CD4-positive, alpha-beta T cell treated with Interleukin-4 for 4 hours (primary cell): ENCODE results near the gene RSRC1.
"Not testable (repeated sequence)": the region's sequence is repeated elsewhere in the genome, so short reads cannot be mapped to it uniquely, and the experiment has no call there.

ENCODE experiments used
- DNase-seq: peaks from one replicate; pipeline ENCODE4 v3.0.0-alpha.2; 2020

Gene RSRC1

GRCh38 chr3:158244274-158244673 is 134.4 kb downstream of the RSRC1 start:
- no peak for DNase-seq

- no peak for DNase-seq
These were observed 137.4 kb downstream of the RSRC1 start for GRCh38 chr3:158247288-158247687.

- DNase-seq: no peak
These were observed 138.4 kb downstream of the RSRC1 start for GRCh38 chr3:158248261-158248660.

- DNase-seq: no peak
These were observed 139.3 kb downstream of the RSRC1 start for GRCh38 chr3:158249183-158249582.

- no peak for DNase-seq
These were observed 148.7 kb downstream of the RSRC1 start for GRCh38 chr3:158258619-158259018.

- no peak for DNase-seq
These were observed 150.5 kb downstream of the RSRC1 start for GRCh38 chr3:158260392-158260791.

GRCh38 chr3:158261371-158261991 is 151.6 kb downstream of the RSRC1 start:
- no peak for DNase-seq

GRCh38 chr3:158264894-158265293 is 155.0 kb downstream of the RSRC1 start:
- DNase-seq: no peak

DNA sequence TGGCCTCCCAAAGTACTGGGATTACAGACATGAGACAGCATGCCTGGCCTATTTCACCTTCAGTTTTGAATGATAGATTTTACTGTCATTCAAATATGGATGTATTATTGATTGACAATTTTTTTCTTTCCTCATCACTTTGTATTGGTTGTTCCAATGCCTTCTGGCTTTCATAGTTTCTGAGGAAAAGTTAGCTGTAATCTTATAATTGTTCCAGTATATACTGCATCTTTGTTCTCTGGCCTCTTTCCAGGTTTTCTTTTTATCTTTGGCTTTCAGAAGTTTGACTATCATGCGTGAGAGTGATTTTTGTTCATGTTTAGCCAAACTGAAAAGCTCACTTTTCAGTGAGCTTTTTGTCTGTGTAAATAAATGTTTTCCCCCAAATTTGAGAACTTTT is 157.1 kb downstream of the RSRC1 start:
- DNase-seq: no peak

DNA sequence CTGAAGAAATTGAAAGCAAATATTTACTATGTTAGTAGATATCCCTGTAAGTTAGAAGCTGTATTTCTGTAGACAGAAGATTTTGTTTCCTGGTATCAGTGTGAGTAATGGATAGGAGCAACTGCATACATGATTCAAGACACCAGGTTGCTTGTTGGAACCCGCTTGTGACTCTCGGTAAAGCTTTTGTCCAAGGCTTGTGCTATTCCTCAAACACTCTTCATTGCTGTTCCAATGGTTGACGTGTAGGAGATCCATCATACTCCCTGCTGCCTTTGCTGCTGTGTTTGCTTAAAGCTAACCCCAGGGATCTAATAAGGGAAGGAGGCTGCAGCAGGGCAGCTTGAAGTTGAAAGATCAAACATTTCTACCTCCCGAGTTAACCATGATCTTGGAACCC is 160.1 kb downstream of the RSRC1 start:
- no peak for DNase-seq

- no peak for DNase-seq
These were observed 162.2 kb downstream of the RSRC1 start for GRCh38 chr3:158272081-158272480.

GRCh38 chr3:158273656-158274055 is 163.8 kb downstream of the RSRC1 start:
- no peak for DNase-seq

DNA sequence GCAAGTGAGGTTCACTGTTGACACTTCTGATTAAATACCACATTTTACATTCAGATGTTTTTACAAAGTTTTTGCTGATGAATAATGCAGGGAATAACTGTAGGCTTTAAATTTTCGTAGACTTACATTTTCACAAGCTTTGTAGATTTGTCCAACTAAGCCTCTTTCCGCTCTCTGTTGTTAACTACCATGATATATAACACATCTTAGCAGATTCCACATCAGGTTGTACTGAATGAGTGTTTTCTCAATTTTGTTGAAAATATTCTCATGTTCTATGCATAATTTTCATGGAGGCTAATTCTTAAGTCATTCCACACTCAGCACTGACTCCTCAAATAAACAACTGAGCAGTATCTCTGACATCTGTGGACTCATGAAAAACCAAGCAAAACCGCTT is 168.3 kb downstream of the RSRC1 start:
- DNase-seq: no peak

GRCh38 chr3:158279609-158280008 is 169.7 kb downstream of the RSRC1 start:
- DNase-seq: no peak

GRCh38 chr3:158295771-158296170 is 185.9 kb downstream of the RSRC1 start:
- DNase-seq: no peak

GRCh38 chr3:158297940-158298339 is 188.1 kb downstream of the RSRC1 start:
- no peak for DNase-seq

DNA sequence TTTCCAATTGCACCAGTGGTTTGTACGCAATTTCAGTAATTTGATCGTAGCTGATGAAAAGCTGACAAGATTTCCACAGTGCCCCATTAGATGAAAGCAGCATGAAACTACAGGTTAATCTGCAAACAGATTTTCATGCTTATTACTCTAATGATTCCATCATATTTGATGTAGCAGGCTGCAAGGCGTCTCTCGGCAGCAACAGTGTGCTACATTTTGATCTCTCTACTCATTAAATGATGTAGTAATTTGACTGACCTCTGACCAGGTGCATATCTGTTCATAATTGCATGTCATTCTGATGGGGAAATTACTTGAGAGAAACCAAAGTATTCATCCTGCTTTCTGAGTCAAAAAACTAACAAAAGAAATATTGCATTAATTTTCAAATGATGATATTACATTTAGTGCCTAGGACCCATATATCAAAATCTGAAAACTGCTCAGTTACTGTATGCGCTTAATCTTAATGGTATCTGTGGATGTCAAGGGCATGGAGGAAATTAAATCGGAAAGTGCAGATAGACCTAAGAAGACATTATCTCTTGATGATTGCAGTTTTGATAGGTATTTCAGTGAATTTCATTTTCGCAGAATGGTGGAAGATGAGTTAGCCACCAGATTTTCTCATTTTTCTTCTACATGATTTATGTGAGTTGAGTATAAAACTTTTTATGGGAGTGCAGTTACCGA is 198.5 kb downstream of the RSRC1 start:
- no peak for DNase-seq

- DNase-seq: no peak
These were observed 202.8 kb downstream of the RSRC1 start for GRCh38 chr3:158312560-158313141.

- peak; percentile 7 for DNase-seq
These were observed 203.5 kb downstream of the RSRC1 start for GRCh38 chr3:158313338-158313927.

GRCh38 chr3:158314426-158315357 is 204.8 kb downstream of the RSRC1 start:
- no peak for DNase-seq

DNA sequence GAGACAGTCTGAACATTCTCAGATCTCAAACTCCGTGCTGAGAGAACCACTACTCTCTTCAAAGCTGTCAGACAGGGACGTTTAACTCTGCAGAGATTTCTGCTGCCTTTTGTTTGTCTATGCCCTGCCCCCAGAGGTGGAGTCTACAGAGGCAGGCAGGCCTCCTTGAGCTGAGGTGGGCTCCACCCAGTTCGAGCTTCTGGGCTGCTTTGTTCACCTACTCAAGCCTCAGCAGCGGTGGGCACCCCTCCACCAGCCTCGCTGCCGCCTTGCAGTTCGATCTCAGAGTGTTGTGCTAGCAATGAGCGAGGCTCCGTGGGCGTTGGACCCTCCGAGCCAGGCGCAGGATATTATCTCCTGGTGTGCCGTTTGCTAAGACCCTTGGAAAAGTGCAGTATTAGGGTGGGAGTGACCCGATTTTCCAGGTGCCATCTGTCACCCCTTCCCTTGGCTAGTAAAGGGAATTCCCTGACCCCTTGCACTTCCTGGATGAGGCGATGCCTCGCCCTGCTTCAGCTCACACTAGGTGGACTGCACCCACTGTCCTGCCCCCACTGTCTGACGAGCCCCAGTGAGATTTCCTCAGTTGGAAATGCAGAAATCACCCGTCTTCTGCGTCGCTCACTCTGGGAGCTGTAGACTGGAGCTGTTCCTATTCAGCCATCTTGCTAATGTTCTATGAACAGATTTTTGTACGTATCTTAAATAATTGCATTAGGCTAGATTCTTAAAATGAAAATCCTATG is 220.0 kb downstream of the RSRC1 start:
- not testable (repeated sequence) for DNase-seq

GRCh38 chr3:158330870-158331269 is 221.0 kb downstream of the RSRC1 start:
- DNase-seq: no peak
